ENCODE results near the gene TTC7B. TPM values are rescaled to one million over a fixed set of nuclear protein-coding genes. Genes with fewer than 3 reads are reported as not detected.
"Not testable (repeated sequence)": the region's sequence is repeated elsewhere in the genome, so short reads cannot be mapped to it uniquely, and the experiment has no call there.

The TTC7B gene
- total and polyA plus RNA-seq, 2 donors (not counting 1 experiment from before 2014, with no cell fraction given), result 0.36 to 3.2 TPM

DNA sequence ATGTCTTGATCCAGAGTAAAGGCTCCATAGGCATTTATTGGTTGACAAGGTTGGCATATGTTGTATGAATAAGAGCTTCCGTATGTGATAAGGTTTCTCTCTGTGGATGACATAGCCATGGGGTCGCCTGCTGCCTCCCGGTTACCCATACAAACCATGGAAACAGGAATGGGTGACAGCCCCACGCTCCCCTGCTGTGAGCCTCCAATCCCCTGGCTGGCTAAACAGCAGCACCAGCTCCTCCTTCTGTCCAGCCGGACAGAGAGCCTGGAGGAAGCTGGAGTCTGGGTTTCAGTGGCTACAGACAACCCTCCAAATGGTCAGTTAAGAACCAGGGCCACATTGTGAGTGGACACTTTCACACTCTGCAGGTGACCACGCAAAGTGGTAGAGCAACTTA, 288.3 kb downstream of the TTC7B start:
- 93% methylated on average over 6 of the region's 6 CpGs for WGBS (ENCODE audit: insufficient coverage)
- intact Hi-C loops (cut with micrococcal nuclease), result no loop called here
- Mint-ChIP-seq H3K4me1 (no peaks in the 10 kb centered on the region), H3K27ac (no peak overlapping the region), H3K4me3 (no peak overlapping the region), H3K27me3 (peaks cover 11% of the 10 kb centered on the region), H3K9me3 (ENCODE audit: insufficient read depth) (peaks cover 9% of the 10 kb centered on the region)
- no peak overlapping the region for H3K9ac ChIP-seq (ENCODE audit: low read length)
- no peaks in the 10 kb centered on the region for H3K36me3 ChIP-seq (replicated peaks in 1 of 2; ENCODE audit: control extremely low read depth in 1 of 2, control insufficient read depth in 1 of 2, extremely low read depth in 1 of 2, insufficient read depth in 2 of 2, low read length in 1 of 2)
- H3K27me3 ChIP-seq (replicated peaks in 1 of 4; ENCODE audit: control extremely low read depth in 1 of 4, control insufficient read depth in 3 of 4, insufficient read depth in 4 of 4, low read length in 3 of 4), result no peaks in the 10 kb centered on the region
- H3K4me1 ChIP-seq (ENCODE audit: control insufficient read depth in 2 of 2, insufficient read depth in 2 of 2, low read length in 2 of 2), result no peaks in the 10 kb centered on the region
- peaks cover 0 to 18% (median 0%) of the 10 kb centered on the region in 3 donors for H3K9me3 ChIP-seq (ENCODE audit: control extremely low read depth in 1 of 3, control insufficient read depth in 2 of 3, insufficient read depth in 1 of 3, low read length in 2 of 3)
- TF ChIP-seq EZH2 (IDR thresholded peaks at IDR 0.05; ENCODE audit: borderline replicate concordance, insufficient read depth, low read depth, low read length, poor library complexity, severe bottlenecking), result no peak
- TF ChIP-seq CTCF (IDR thresholded peaks at IDR 0.05), result no peak
- H3K79me2 ChIP-seq (ENCODE audit: control insufficient read depth, insufficient read depth, low read length), result no peaks in the 10 kb centered on the region
- H3K4me2 ChIP-seq (replicated peaks; ENCODE audit: low read depth, low read length, poor library complexity, severe bottlenecking), result no peak overlapping the region
- H3K4me3 ChIP-seq (ENCODE audit: control extremely low read depth in 1 of 5, extremely low read depth in 1 of 5, insufficient read depth in 1 of 5, low read depth in 2 of 5, low read length in 4 of 5), result no peak overlapping the region
- H3K27ac ChIP-seq (ENCODE audit: low read length in 2 of 2), result no peak overlapping the region
- ATAC-seq (ENCODE audit: low read depth) (no peak), DNase-seq (no peak)
- no peaks in the 10 kb centered on the region for H4K20me1 ChIP-seq (ENCODE audit: control insufficient read depth, insufficient read depth, low read length, poor library complexity, severe bottlenecking)
- POLR2A ChIA-PET, result no interaction called here
- H2AFZ ChIP-seq (ENCODE audit: insufficient read depth, low read depth, low read length, poor library complexity, severe bottlenecking), result no peak overlapping the region
- CTCF ChIA-PET, result no interaction called here

- H3K9me3 Mint-ChIP-seq (ENCODE audit: insufficient read depth); H4K20me1 ChIP-seq (ENCODE audit: control insufficient read depth, insufficient read depth, low read length, poor library complexity, severe bottlenecking); H3K27me3 ChIP-seq (replicated peaks in 1 of 4; ENCODE audit: control extremely low read depth in 1 of 4, control insufficient read depth in 3 of 4, insufficient read depth in 4 of 4, low read length in 3 of 4); H3K4me1 ChIP-seq (ENCODE audit: control insufficient read depth in 2 of 2, insufficient read depth in 2 of 2, low read length in 2 of 2); CTCF ChIA-PET; H3K4me1 Mint-ChIP-seq; H3K36me3 ChIP-seq (replicated peaks in 1 of 2; ENCODE audit: control extremely low read depth in 1 of 2, control insufficient read depth in 1 of 2, extremely low read depth in 1 of 2, insufficient read depth in 2 of 2, low read length in 1 of 2); H3K4me2 ChIP-seq (replicated peaks; ENCODE audit: low read depth, low read length, poor library complexity, severe bottlenecking); H3K79me2 ChIP-seq (ENCODE audit: control insufficient read depth, insufficient read depth, low read length); H3K27ac Mint-ChIP-seq; H3K9ac ChIP-seq (ENCODE audit: low read length); H2AFZ ChIP-seq (ENCODE audit: insufficient read depth, low read depth, low read length, poor library complexity, severe bottlenecking); H3K27ac ChIP-seq (ENCODE audit: low read length in 2 of 2); intact Hi-C loops (cut with micrococcal nuclease); ATAC-seq (ENCODE audit: low read depth); DNase-seq; H3K4me3 ChIP-seq (ENCODE audit: control extremely low read depth in 1 of 5, extremely low read depth in 1 of 5, insufficient read depth in 1 of 5, low read depth in 2 of 5, low read length in 4 of 5); H3K4me3 Mint-ChIP-seq: not testable (repeated sequence)
- WGBS (ENCODE audit: insufficient coverage), result 90% methylated on average over 2 of the region's 8 CpGs
- peaks cover 0 to 18% (median 0%) of the 10 kb centered on the region in 3 donors for H3K9me3 ChIP-seq (ENCODE audit: control extremely low read depth in 1 of 3, control insufficient read depth in 2 of 3, insufficient read depth in 1 of 3, low read length in 2 of 3)
- POLR2A ChIA-PET, result interaction anchor here (0.5 kb wide), 1 partner anchor 115 kb away, joined by 3 read pairs; no protein-coding TSS in a partner anchor
- H3K27me3 Mint-ChIP-seq, result peaks cover 11% of the 10 kb centered on the region
These were observed 289.7 kb downstream of the TTC7B start for GRCh38 chr14:90526536-90526935.

- H3K4me1 ChIP-seq (ENCODE audit: control insufficient read depth in 2 of 2, insufficient read depth in 2 of 2, low read length in 2 of 2); POLR2A ChIA-PET; H3K9me3 Mint-ChIP-seq (ENCODE audit: insufficient read depth); H2AFZ ChIP-seq (ENCODE audit: insufficient read depth, low read depth, low read length, poor library complexity, severe bottlenecking); H3K27ac Mint-ChIP-seq; H3K27ac ChIP-seq (ENCODE audit: low read length in 2 of 2); H3K4me3 Mint-ChIP-seq; H3K9ac ChIP-seq (ENCODE audit: low read length); H3K4me3 ChIP-seq (ENCODE audit: control extremely low read depth in 1 of 5, extremely low read depth in 1 of 5, insufficient read depth in 1 of 5, low read depth in 2 of 5, low read length in 4 of 5); H3K79me2 ChIP-seq (ENCODE audit: control insufficient read depth, insufficient read depth, low read length); CTCF ChIA-PET; H3K27me3 ChIP-seq (replicated peaks in 1 of 4; ENCODE audit: control extremely low read depth in 1 of 4, control insufficient read depth in 3 of 4, insufficient read depth in 4 of 4, low read length in 3 of 4); H3K4me2 ChIP-seq (replicated peaks; ENCODE audit: low read depth, low read length, poor library complexity, severe bottlenecking); H3K36me3 ChIP-seq (replicated peaks in 1 of 2; ENCODE audit: control extremely low read depth in 1 of 2, control insufficient read depth in 1 of 2, extremely low read depth in 1 of 2, insufficient read depth in 2 of 2, low read length in 1 of 2); H3K4me1 Mint-ChIP-seq; H4K20me1 ChIP-seq (ENCODE audit: control insufficient read depth, insufficient read depth, low read length, poor library complexity, severe bottlenecking); intact Hi-C loops (cut with micrococcal nuclease); DNase-seq: not testable (repeated sequence)
- H3K9me3 ChIP-seq (ENCODE audit: control extremely low read depth in 1 of 3, control insufficient read depth in 2 of 3, insufficient read depth in 1 of 3, low read length in 2 of 3), result peaks cover 0 to 18% (median 0%) of the 10 kb centered on the region in 3 donors
- peak; percentile 41 for ATAC-seq (ENCODE audit: low read depth)
- WGBS (ENCODE audit: insufficient coverage), result 80% methylated on average over 17 of the region's 42 CpGs
- H3K27me3 Mint-ChIP-seq, result peaks cover 11% of the 10 kb centered on the region
These were observed 290.7 kb downstream of the TTC7B start for GRCh38 chr14:90525353-90526028.
